GM23338 (cell line): Measurements from ENCODE around the gene MKI67. TPM values are rescaled to one million over a fixed set of nuclear protein-coding genes. Genes with fewer than 3 reads are reported as not detected.

ENCODE experiments used
- ATAC-seq: fragments of 200-7000 bp; cut with Tn5 transposase; 3 replicates; pipeline ENCODE4 v1.9.1; 2020
- DNase-seq: peaks from one replicate; pipeline ENCODE4 v3.0.0-alpha.2; 2015; ENCODE audit warnings: low spot score
- H2AFZ ChIP-seq: fragments of 200-600 bp; sonication (generic); 2 replicates; pipeline ENCODE4 v1.8.0; 2016; ENCODE audit warnings: antibody characterized with exemption, mild to moderate bottlenecking, moderate library complexity
- H3F3A ChIP-seq: fragments of 200-600 bp; sonication (generic); replicated peaks from 2 replicates; pipeline ENCODE4 v1.8.0; 2017; ENCODE audit warnings: antibody characterized with exemption, mixed run types, low read depth
- H3K27ac ChIP-seq: fragments of 200-600 bp; sonication (generic); 2 replicates; pipeline ENCODE4 v1.6.1; 2016; ENCODE audit warnings: low read depth
- H3K27me3 ChIP-seq: fragments of 200-600 bp; sonication (generic); 2 replicates; pipeline ENCODE4 v1.8.0; 2016; ENCODE audit warnings: mild to moderate bottlenecking, mixed run types, moderate library complexity; ENCODE audit not compliant: insufficient read depth
- H3K36me3 ChIP-seq: fragments of 200-600 bp; sonication (generic); 2 replicates; pipeline ENCODE4 v1.8.0; 2016; ENCODE audit warnings: mild to moderate bottlenecking; ENCODE audit not compliant: insufficient read depth
- H3K4me1 ChIP-seq: fragments of 200-600 bp; sonication (generic); 2 replicates; pipeline ENCODE4 v1.8.0; 2016; ENCODE audit warnings: mild to moderate bottlenecking, moderate library complexity; ENCODE audit not compliant: insufficient read depth
- H3K4me2 ChIP-seq: fragments of 200-600 bp; sonication (generic); 2 replicates; pipeline ENCODE4 v1.7.1; 2017; ENCODE audit warnings: mixed run types
- H3K4me3 ChIP-seq: fragments of 200-600 bp; sonication (generic); 2 replicates; pipeline ENCODE4 v1.6.1; 2016; ENCODE audit warnings: mixed run types
- H3K79me2 ChIP-seq: fragments of 200-600 bp; sonication (generic); replicated peaks from 2 replicates; pipeline ENCODE4 v1.8.0; 2017; ENCODE audit warnings: mild to moderate bottlenecking; ENCODE audit not compliant: insufficient read depth
- H3K9me2 ChIP-seq: fragments of 200-600 bp; sonication (generic); 2 replicates; pipeline ENCODE4 v1.8.0; 2017; ENCODE audit not compliant: insufficient read depth
- H4K20me1 ChIP-seq: fragments of 200-600 bp; sonication (generic); replicated peaks from 2 replicates; pipeline ENCODE4 v1.8.0; 2017; ENCODE audit warnings: mild to moderate bottlenecking; ENCODE audit not compliant: insufficient read depth
- H3K27ac Mint-ChIP-seq: 2 replicates; pipeline ENCODE4 v1.8.0; 2020; ENCODE audit warnings: inconsistent platforms, mild to moderate bottlenecking, moderate library complexity, mixed read lengths
- H3K27me3 Mint-ChIP-seq: 3 replicates; pipeline ENCODE4 v1.8.0; 2022; ENCODE audit warnings: low read depth, mild to moderate bottlenecking, moderate library complexity, mixed read lengths, inconsistent platforms; ENCODE audit not compliant: insufficient read depth, poor library complexity
- H3K36me3 Mint-ChIP-seq: 3 replicates; pipeline ENCODE4 v1.8.0; 2021; ENCODE audit warnings: low read depth, mild to moderate bottlenecking, inconsistent platforms, moderate library complexity, mixed read lengths
- H3K4me1 Mint-ChIP-seq: 3 replicates; pipeline ENCODE4 v1.8.0; 2020; ENCODE audit warnings: mild to moderate bottlenecking, inconsistent platforms, mixed read lengths
- H3K4me3 Mint-ChIP-seq: 3 replicates; pipeline ENCODE4 v1.8.0; 2021; ENCODE audit warnings: moderate library complexity, mild to moderate bottlenecking, inconsistent platforms, mixed read lengths
- H3K9me3 Mint-ChIP-seq: 3 replicates; pipeline ENCODE4 v1.8.0; 2020; ENCODE audit warnings: moderate library complexity, mild to moderate bottlenecking, inconsistent platforms, mixed read lengths
- CREB1 ChIP-seq: fragments of 250-450 bp; sonication (Bioruptor Pico); IDR thresholded peaks from 2 replicates; pipeline ENCODE4 v1.5.0; 2020; ENCODE audit warnings: low read depth, mild to moderate bottlenecking, moderate library complexity
- ETS1 ChIP-seq: IDR thresholded peaks from 2 replicates; pipeline ENCODE4 v1.6.1; 2016; ENCODE audit warnings: antibody characterized with exemption
- EZH2 ChIP-seq: fragments of 200-600 bp; sonication (generic); IDR thresholded peaks from one replicate; pipeline ENCODE4 v1.8.0; 2017; ENCODE audit warnings: antibody characterized with exemption, mild to moderate bottlenecking, low read depth; ENCODE audit not compliant: unreplicated experiment
- EZH2phosphoT487 ChIP-seq: fragments of 200-600 bp; sonication (generic); IDR thresholded peaks from one replicate; pipeline ENCODE4 v1.8.1; 2018; ENCODE audit warnings: antibody characterized with exemption; ENCODE audit not compliant: unreplicated experiment
- JUNB ChIP-seq: IDR thresholded peaks from one replicate; pipeline ENCODE4 v1.6.1; 2016; ENCODE audit warnings: antibody characterized with exemption; ENCODE audit not compliant: unreplicated experiment
- NANOG ChIP-seq: IDR thresholded peaks from 2 replicates; pipeline ENCODE4 v1.6.1; 2016; ENCODE audit warnings: antibody characterized with exemption, borderline replicate concordance
- POLR2AphosphoS5 ChIP-seq: IDR thresholded peaks from 2 replicates; pipeline ENCODE4 v1.6.1; 2016; ENCODE audit warnings: antibody characterized with exemption, low read depth
- STAT1 ChIP-seq: IDR thresholded peaks from one replicate; pipeline ENCODE4 v1.6.1; 2016; ENCODE audit warnings: antibody characterized with exemption; ENCODE audit not compliant: unreplicated experiment
- ZNF114 ChIP-seq: fragments of 250-450 bp; sonication (Bioruptor Pico); IDR thresholded peaks from 2 replicates; pipeline ENCODE4 v1.5.0; 2020; ENCODE audit warnings: mild to moderate bottlenecking, moderate library complexity
- ZNF331 ChIP-seq: fragments of 250-450 bp; sonication (Bioruptor Pico); IDR thresholded peaks from 2 replicates; pipeline ENCODE4 v1.5.0; 2020; ENCODE audit warnings: low read depth, mild to moderate bottlenecking, moderate library complexity
- ZNF462 ChIP-seq: fragments of 250-450 bp; sonication (Bioruptor Pico); IDR thresholded peaks from 2 replicates; pipeline ENCODE4 v1.5.0; 2020; ENCODE audit warnings: mild to moderate bottlenecking, moderate library complexity
- polyA plus RNA-seq: library from polyadenylated mRNA; unstranded; fragments of >200 nt; fragmentation: Nextera tagmentation; extraction: Ambion mirVana; gene quantifications from 2 replicates; pipeline ENCODE4 v1.2.1, GENCODE V29; 2016
- total RNA-seq: library from RNA; depleted of rRNA; stranded (reverse); fragments of >200 nt; shearing (Covaris generic); gene quantifications from 2 replicates; pipeline ENCODE4 v1.2.3, GENCODE V29; 2014
- TF ChIP-seq, protein P1 (sequence below): IDR thresholded peaks from one replicate; pipeline ENCODE4 v1.6.1; 2018; ENCODE audit warnings: antibody characterized with exemption; ENCODE audit not compliant: unreplicated experiment
- TF ChIP-seq, protein P2 (sequence below), 2 experiments: fragments of 200-600 bp in 1 of 2; sonication (generic) in 1 of 2; conservative IDR thresholded peaks; 2 replicates each; pipeline versions ENCODE4 v1.5.1 to v1.6.1; 2016 to 2017; ENCODE audit warnings: antibody characterized with exemption in 2 of 2, low read depth in 2 of 2, mild to moderate bottlenecking in 2 of 2, moderate library complexity in 1 of 2

MKI67 gene
- total and polyA plus RNA-seq, 2 experiments from 2014 or later, result 58.0 to 103 TPM

DNA sequence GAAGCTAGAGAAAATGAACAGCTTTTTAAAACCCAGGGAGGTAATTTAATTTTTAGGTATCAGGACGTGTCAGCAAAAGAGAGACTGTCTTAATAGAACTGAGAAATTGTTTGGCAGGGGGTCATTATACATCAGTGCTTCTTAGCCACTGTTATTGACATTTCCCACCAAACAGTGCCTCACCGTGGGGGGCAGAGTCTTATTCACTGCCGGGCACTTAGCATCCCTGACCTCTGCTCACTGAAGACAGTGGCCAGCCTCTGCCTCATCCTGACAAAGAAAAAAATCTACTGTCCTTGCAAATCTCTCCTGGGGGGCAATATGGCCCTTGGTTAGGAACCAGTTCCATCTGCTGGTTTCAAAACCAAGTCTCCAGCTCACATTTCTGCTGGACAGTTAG lies 14.2 kb upstream of the MKI67 start:
- no peaks in the 10 kb centered on the region for H3K9me3 Mint-ChIP-seq
- no peak overlapping the region for H2AFZ ChIP-seq
- no peaks in the 10 kb centered on the region; the same call in 1 of the 2 replicates for H3K9me2 ChIP-seq
- TF ChIP-seq, protein P1, sequence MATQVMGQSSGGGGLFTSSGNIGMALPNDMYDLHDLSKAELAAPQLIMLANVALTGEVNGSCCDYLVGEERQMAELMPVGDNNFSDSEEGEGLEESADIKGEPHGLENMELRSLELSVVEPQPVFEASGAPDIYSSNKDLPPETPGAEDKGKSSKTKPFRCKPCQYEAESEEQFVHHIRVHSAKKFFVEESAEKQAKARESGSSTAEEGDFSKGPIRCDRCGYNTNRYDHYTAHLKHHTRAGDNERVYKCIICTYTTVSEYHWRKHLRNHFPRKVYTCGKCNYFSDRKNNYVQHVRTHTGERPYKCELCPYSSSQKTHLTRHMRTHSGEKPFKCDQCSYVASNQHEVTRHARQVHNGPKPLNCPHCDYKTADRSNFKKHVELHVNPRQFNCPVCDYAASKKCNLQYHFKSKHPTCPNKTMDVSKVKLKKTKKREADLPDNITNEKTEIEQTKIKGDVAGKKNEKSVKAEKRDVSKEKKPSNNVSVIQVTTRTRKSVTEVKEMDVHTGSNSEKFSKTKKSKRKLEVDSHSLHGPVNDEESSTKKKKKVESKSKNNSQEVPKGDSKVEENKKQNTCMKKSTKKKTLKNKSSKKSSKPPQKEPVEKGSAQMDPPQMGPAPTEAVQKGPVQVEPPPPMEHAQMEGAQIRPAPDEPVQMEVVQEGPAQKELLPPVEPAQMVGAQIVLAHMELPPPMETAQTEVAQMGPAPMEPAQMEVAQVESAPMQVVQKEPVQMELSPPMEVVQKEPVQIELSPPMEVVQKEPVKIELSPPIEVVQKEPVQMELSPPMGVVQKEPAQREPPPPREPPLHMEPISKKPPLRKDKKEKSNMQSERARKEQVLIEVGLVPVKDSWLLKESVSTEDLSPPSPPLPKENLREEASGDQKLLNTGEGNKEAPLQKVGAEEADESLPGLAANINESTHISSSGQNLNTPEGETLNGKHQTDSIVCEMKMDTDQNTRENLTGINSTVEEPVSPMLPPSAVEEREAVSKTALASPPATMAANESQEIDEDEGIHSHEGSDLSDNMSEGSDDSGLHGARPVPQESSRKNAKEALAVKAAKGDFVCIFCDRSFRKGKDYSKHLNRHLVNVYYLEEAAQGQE, result no peak
- no peak for TF ChIP-seq EZH2
- TF ChIP-seq ZNF462, result no peak
- TF ChIP-seq, protein P2, sequence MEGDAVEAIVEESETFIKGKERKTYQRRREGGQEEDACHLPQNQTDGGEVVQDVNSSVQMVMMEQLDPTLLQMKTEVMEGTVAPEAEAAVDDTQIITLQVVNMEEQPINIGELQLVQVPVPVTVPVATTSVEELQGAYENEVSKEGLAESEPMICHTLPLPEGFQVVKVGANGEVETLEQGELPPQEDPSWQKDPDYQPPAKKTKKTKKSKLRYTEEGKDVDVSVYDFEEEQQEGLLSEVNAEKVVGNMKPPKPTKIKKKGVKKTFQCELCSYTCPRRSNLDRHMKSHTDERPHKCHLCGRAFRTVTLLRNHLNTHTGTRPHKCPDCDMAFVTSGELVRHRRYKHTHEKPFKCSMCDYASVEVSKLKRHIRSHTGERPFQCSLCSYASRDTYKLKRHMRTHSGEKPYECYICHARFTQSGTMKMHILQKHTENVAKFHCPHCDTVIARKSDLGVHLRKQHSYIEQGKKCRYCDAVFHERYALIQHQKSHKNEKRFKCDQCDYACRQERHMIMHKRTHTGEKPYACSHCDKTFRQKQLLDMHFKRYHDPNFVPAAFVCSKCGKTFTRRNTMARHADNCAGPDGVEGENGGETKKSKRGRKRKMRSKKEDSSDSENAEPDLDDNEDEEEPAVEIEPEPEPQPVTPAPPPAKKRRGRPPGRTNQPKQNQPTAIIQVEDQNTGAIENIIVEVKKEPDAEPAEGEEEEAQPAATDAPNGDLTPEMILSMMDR (conservative IDR thresholded peaks at IDR 0.05; ENCODE audit: low read depth in 2 of 2), result no peak
- TF ChIP-seq JUNB, result no peak
- no peak for TF ChIP-seq ETS1
- no peak for TF ChIP-seq POLR2AphosphoS5
- no peak for TF ChIP-seq EZH2phosphoT487
- TF ChIP-seq NANOG, result no peak
- TF ChIP-seq STAT1, result no peak
- TF ChIP-seq CREB1, result no peak
- TF ChIP-seq ZNF331 (CRISPR knock-in tag), result no peak
- TF ChIP-seq ZNF114 (CRISPR knock-in tag), result no peak
- H3K27me3 ChIP-seq, result no peaks in the 10 kb centered on the region
- H3K4me2 ChIP-seq, result no peak overlapping the region
- no peaks in the 10 kb centered on the region for H3K36me3 ChIP-seq
- H3K4me3 Mint-ChIP-seq, result no peak overlapping the region
- no peaks in the 10 kb centered on the region for H4K20me1 ChIP-seq
- peaks cover 1% of the 10 kb centered on the region for H3K27me3 Mint-ChIP-seq
- H3K36me3 Mint-ChIP-seq, result no peaks in the 10 kb centered on the region
- no peak overlapping the region for H3K4me3 ChIP-seq
- no peaks in the 10 kb centered on the region for H3F3A ChIP-seq
- H3K27ac Mint-ChIP-seq, result no peak overlapping the region
- H3K27ac ChIP-seq, result no peak overlapping the region
- ATAC-seq (peak; percentile 66), DNase-seq (peak; percentile 37)
- H3K4me1 ChIP-seq, result no peaks in the 10 kb centered on the region
- H3K4me1 Mint-ChIP-seq, result peaks cover 5% of the 10 kb centered on the region; the same call in 2 of the 3 replicates
- H3K79me2 ChIP-seq, result no peaks in the 10 kb centered on the region
